Hepatocyte (in vitro differentiated cells): ENCODE data around the gene MYO5A. TPM values are rescaled to one million over a fixed set of nuclear protein-coding genes. Genes with fewer than 3 reads are reported as not detected.

Source experiments
- DNase-seq: peaks from one replicate; pipeline ENCODE4 v3.0.0-alpha.2; 2016; ENCODE audit warnings: low spot score
- H2AFZ ChIP-seq: fragments of 200-600 bp; sonication (generic); 2 replicates; pipeline ENCODE4 v1.6.0; 2016; ENCODE audit warnings: antibody characterized with exemption, mild to moderate bottlenecking
- H3K27ac ChIP-seq: fragments of 200-600 bp; sonication (generic); 2 replicates; pipeline ENCODE4 v1.5.1; 2016; ENCODE audit warnings: mild to moderate bottlenecking
- H3K27me3 ChIP-seq: fragments of 200-600 bp; sonication (generic); 2 replicates; pipeline ENCODE4 v1.6.1; 2016
- H3K36me3 ChIP-seq: fragments of 200-600 bp; sonication (generic); replicated peaks from 2 replicates; pipeline ENCODE4 v1.5.1; 2016; ENCODE audit warnings: low read depth; ENCODE audit not compliant: insufficient read depth
- H3K4me1 ChIP-seq: fragments of 200-600 bp; sonication (generic); 2 replicates; pipeline ENCODE4 v1.5.1; 2016; ENCODE audit warnings: mild to moderate bottlenecking, moderate library complexity; ENCODE audit not compliant: insufficient read depth
- H3K4me2 ChIP-seq: fragments of 200-600 bp; sonication (generic); 2 replicates; pipeline ENCODE4 v1.6.0; 2016
- H3K4me3 ChIP-seq: fragments of 200-600 bp; sonication (generic); 2 replicates; pipeline ENCODE4 v1.5.1; 2016; ENCODE audit warnings: mild to moderate bottlenecking
- H3K79me2 ChIP-seq: fragments of 200-600 bp; sonication (generic); 2 replicates; pipeline ENCODE4 v1.6.0; 2017; ENCODE audit warnings: mild to moderate bottlenecking
- H3K9me2 ChIP-seq: fragments of 200-600 bp; sonication (generic); replicated peaks from 2 replicates; pipeline ENCODE4 v1.6.0; 2017; ENCODE audit warnings: mild to moderate bottlenecking; ENCODE audit not compliant: insufficient read depth
- H3K9me3 ChIP-seq: fragments of 200-600 bp; sonication (generic); 2 replicates; pipeline ENCODE4 v1.5.1; 2016; ENCODE audit warnings: low read depth, mild to moderate bottlenecking
- H4K20me1 ChIP-seq: fragments of 200-600 bp; sonication (generic); 2 replicates; pipeline ENCODE4 v1.6.0; 2016; ENCODE audit warnings: mild to moderate bottlenecking; ENCODE audit not compliant: insufficient read depth, poor library complexity, severe bottlenecking
- CTCF ChIP-seq: fragments of 200-600 bp; sonication (generic); IDR thresholded peaks from 2 replicates; pipeline ENCODE4 v1.5.1; 2016; ENCODE audit warnings: antibody characterized with exemption, mild to moderate bottlenecking; ENCODE audit not compliant: poor library complexity
- EZH2 ChIP-seq: fragments of 200-600 bp; sonication (generic); IDR thresholded peaks from 2 replicates; pipeline ENCODE4 v1.6.1; 2016; ENCODE audit warnings: antibody characterized with exemption, mild to moderate bottlenecking, borderline replicate concordance
- EZH2phosphoT487 ChIP-seq: fragments of 200-600 bp; sonication (generic); IDR thresholded peaks from one replicate; pipeline ENCODE4 v1.6.1; 2018; ENCODE audit warnings: antibody characterized with exemption, mild to moderate bottlenecking, low read depth, moderate library complexity; ENCODE audit not compliant: unreplicated experiment, severe bottlenecking
- WGBS: methylation state at CpG from one replicate; pipeline ENCODE4 v1.1.6; 2016; ENCODE audit warnings: low lambda C conversion rate; ENCODE audit errors: missing lambda C conversion rate; 5-methylcytosine and 5-hydroxymethylcytosine counted together
- polyA plus RNA-seq: library from polyadenylated mRNA; unstranded; fragments of >200 nt; fragmentation: Nextera tagmentation; extraction: Ambion mirVana; gene quantifications from 2 replicates; pipeline ENCODE4 v1.2.1, GENCODE V29; 2016
- total RNA-seq: library from RNA; depleted of rRNA; stranded (reverse); fragments of >200 nt; gene quantifications from 2 replicates; pipeline ENCODE4 v1.2.3, GENCODE V29; 2014

Gene MYO5A
- total and polyA plus RNA-seq, 2 experiments from 2014 or later = 3.7 to 14.8 TPM

DNA sequence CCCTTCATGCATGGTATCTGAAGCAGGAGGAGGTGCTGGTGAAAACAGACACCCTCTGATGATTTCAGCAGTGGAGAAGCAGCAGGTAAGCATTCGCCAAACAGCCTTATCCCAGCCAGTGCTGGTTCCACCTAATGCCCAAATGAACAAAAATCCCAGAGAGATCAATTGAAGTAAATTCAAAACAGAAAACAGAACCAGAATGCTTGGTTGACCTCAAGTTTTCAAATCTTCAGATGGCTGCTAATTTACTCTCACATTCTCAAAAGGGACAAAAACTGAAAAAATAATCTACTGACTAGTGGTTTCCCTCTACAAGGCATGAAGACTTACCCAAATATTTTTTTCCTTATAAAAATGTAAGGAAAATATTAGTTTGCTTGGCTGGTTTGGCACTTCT is 146.0 kb downstream of the MYO5A start:
- 95% methylated on average over 1 of the region's 1 CpG for whole genome bisulfite sequencing
- TF ChIP-seq EZH2phosphoT487 = no peak
- TF ChIP-seq CTCF = no peak
- Histone ChIP-seq H3K79me2 (no peaks in the 10 kb centered on the region), H3K4me1 (no peaks in the 10 kb centered on the region), H3K36me3 (no peaks in the 10 kb centered on the region), H3K4me3 (no peak overlapping the region), H3K27ac (no peak overlapping the region), H2AFZ (no peak overlapping the region), H3K9me2 (no peaks in the 10 kb centered on the region), H4K20me1 (no peaks in the 10 kb centered on the region), H3K9me3 (no peaks in the 10 kb centered on the region), H3K27me3 (no peaks in the 10 kb centered on the region), H3K4me2 (no peak overlapping the region)
- no peak for DNase-seq

- no peaks in the 10 kb centered on the region for H3K9me3 ChIP-seq
- no peak for DNase-seq
- H3K27ac ChIP-seq = no peak overlapping the region
- TF ChIP-seq EZH2 (no peak), EZH2phosphoT487 (no peak), CTCF (no peak)
- H3K36me3 ChIP-seq = peaks cover 4% of the 10 kb centered on the region
- no peaks in the 10 kb centered on the region for H4K20me1 ChIP-seq
- H3K27me3 ChIP-seq = no peaks in the 10 kb centered on the region
- no peaks in the 10 kb centered on the region for H3K4me1 ChIP-seq
- no peaks in the 10 kb centered on the region for H3K79me2 ChIP-seq
- no peak overlapping the region for H3K4me2 ChIP-seq
- WGBS = 75% methylated on average over 14 of the region's 14 CpGs
- no peak overlapping the region for H3K4me3 ChIP-seq
- no peaks in the 10 kb centered on the region for H3K9me2 ChIP-seq
- no peak overlapping the region for H2AFZ ChIP-seq
These were observed 149.1 kb downstream of the MYO5A start for GRCh38 chr15:52379395-52380106.

- Histone ChIP-seq H3K9me3 (no peaks in the 10 kb centered on the region), H3K27me3 (no peaks in the 10 kb centered on the region), H3K79me2 (no peaks in the 10 kb centered on the region), H2AFZ (no peak overlapping the region), H3K36me3 (peaks cover 4% of the 10 kb centered on the region), H3K4me2 (no peak overlapping the region), H4K20me1 (no peaks in the 10 kb centered on the region), H3K9me2 (no peaks in the 10 kb centered on the region), H3K4me1 (no peaks in the 10 kb centered on the region), H3K27ac (no peak overlapping the region), H3K4me3 (no peak overlapping the region)
- TF ChIP-seq EZH2phosphoT487 (no peak), EZH2 (no peak), CTCF (no peak)
- DNase-seq = no peak
- WGBS = 95% methylated on average over 6 of the region's 6 CpGs
These were observed 149.8 kb downstream of the MYO5A start for GRCh38 chr15:52378746-52379394.
